ENCODE results near the gene HEBP1. TPM values are rescaled to one million over a fixed set of nuclear protein-coding genes. Genes with fewer than 3 reads are reported as not detected.

The HEBP1 gene
- total RNA-seq, 1 donor from 2014 or later, result 63.5 TPM

DNA sequence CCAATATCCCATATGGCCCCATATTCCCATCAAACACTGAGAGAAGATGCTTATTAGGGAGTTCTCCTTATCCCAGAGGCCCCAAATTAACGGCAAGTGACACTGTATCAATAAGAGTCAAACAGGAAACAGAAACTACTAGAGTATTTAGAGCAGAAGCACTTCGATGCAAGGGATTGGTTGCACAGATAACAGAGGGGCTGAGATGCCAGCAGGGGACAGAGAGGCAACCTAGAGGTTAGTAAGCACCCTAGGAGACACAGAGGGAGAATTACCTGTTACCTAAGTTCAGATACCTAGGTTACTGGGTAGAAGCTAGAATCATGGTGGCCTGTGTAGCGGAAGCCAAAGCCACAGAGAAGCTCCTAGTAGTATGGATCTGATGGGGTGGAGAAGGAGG lies 2.9 kb downstream of the HEBP1 start:
- intact Hi-C loops (cut with DNase I), result no loop called here
- no peak for ATAC-seq

DNA sequence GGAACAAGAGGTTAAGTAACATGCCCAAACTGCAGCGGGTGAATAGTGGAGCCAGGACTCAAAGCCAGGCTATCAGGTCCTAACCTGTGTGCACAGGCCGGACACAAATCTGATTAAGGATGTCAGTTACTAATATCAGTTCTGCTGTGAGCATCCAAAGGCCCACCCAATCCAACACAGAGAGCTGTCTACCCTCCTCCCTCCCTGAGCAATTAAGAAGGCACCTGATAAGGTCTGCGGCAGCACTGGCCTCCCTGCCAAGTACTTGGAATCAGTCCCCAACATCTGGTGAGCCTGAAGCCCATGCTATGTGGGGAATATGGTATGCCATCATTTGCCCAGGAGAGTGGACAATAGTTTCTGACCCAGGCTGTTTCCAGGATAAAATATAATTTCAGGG lies 3.9 kb downstream of the HEBP1 start:
- no peak for DNase-seq (ENCODE audit: missing footprints)
- intact Hi-C loops (cut with DNase I), result no loop called here
- ATAC-seq, result no peak

More for the DNA sequence above, 2.9 kb downstream of the HEBP1 start:
- no peak for DNase-seq (ENCODE audit: missing footprints)

DNA sequence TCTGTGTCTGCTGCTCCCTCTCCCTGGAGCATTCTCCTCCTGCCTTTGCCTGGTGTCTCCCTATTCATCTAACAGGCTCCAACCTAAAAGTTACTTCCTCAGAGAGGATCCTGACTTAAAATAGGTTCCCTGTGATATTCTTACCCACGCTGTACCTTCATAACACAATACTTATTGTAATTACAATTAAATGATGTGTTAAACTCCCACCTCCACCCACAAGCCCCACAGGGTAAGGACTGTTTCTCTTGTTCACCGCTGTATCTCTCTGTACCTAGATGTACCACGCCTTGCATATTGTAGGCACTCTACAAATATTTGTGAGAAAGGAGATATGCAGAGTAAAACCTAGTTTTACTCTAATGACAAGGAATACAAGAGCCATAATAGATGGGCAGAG lies 5.0 kb downstream of the HEBP1 start:
- intact Hi-C loops (cut with DNase I), result no loop called here
- no peak for DNase-seq (ENCODE audit: missing footprints)
- no peak for ATAC-seq

DNA sequence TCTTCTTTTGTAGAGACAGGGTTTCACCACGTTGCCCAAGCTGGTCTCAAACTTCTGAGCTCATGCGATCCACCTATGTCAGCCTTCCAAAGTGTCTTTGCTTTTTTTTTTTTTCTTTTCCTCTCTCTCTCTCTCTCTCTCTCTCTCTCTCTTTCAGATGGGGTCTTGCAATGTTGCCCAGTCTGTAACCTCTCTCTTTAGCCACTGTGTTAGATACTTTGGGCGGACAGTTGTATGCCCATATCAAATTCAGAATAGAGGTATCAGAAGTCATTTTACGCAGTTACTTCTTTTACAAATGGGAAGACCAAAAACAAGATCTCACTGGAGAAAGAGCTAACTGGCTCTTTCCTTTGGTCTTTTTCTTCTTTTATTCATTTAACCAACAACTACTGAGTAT lies 6.7 kb downstream of the HEBP1 start:
- DNase-seq (ENCODE audit: missing footprints), result no peak
- intact Hi-C loops (cut with DNase I), result no loop called here
- no peak for ATAC-seq

DNA sequence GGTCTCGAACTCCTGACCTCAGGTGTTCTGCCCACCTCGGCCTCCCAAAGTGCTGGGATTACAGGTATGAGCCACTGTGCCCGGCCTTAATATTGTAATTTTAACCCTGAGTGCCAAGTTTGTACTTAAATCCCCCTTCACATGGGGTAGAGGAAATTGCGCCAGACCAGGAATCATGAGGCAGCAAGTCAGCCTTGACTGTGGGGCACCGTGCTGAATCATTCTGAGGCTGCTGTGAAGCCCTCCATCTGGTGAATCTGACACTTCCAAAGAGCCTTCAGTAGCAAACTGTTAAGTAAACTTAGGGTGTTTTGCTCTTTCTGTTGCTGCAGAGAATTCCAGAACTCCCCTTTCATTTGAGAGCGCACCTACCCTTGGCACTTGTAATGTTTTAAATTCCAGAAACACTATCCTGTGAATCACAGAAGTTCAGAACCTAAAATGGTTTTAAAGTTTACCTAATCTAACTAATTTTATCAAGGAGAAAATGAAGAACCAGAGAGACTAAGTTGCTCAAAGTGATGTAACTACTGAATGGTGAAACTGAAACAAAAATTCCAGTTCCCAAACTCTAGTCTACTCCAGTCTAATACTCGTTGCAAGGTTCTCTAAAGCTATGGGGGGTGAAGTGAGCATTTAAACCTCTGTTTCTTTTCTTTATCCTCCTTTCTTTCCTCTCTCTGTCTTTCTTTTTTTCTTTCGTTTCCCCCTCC lies 7.5 kb downstream of the HEBP1 start:
- intact Hi-C loops (cut with DNase I), result no loop called here

DNA sequence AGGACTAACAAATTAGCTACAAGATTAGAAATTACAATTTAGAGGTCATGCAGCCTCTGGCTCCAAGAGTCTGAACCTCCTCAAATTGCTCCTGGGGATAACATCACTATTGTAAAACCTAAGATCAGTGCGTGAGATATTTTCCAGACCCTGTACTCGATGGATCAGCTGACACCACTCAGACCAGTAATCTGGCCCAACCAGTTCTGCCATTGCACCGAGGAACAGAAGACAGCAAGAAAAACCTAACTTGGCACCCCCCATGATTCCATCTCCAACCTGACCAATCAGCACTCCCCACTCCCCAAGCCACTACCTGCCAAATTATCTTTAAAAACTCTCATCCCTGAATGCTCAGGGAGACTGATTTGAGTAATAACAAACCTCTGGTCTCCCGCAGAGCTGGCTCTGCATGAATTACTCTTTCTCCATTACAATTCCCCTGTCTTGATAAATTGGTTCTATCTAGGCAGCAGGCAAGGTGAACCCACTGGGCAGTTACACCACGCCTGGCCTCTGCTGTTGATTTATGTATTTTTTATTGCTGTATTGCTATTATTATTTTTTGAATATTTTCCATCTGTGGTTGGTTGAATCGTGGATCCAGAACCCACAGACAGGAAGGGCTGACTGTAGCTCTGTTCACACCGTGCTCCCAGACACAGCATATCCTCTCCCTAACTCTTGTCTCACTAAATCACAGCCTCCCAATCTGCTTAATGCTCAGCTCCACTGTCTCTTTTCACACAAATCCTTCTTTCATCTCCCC lies 9.2 kb downstream of the HEBP1 start:
- DNase-seq (ENCODE audit: missing footprints), result no peak
- ATAC-seq, result no peak
- intact Hi-C loops (cut with DNase I), result no loop called here

More for the DNA sequence above, 7.5 kb downstream of the HEBP1 start:
- DNase-seq (ENCODE audit: missing footprints) (no peak), ATAC-seq (peak; percentile 72)

DNA sequence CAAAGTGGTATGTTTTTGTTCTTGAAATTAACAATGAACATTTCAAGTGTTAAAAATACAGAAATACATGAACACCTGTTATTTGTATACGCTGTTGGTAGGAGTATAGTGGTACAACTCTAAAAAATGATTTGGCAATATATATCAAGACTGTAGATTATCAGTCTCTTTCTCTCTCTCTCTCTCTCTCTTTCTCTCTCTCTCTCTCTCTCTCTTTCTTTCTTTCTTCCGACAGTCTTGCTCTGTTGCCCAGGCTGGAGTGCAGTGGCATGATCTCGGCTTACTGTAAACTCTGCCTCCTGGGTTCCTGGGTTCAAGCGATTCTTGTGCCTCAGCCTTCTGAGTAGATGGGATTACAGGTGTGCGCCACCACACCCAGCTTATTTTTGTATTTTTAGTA lies 12.6 kb downstream of the HEBP1 start:
- DNase-seq (ENCODE audit: missing footprints), result no peak
- ATAC-seq, result no peak
- intact Hi-C loops (cut with DNase I), result loop anchor here (5.0 to 10.0 kb wide), 2 partner anchors 153 to 200 kb away; partner anchors contain the start of gene APOLD1

DNA sequence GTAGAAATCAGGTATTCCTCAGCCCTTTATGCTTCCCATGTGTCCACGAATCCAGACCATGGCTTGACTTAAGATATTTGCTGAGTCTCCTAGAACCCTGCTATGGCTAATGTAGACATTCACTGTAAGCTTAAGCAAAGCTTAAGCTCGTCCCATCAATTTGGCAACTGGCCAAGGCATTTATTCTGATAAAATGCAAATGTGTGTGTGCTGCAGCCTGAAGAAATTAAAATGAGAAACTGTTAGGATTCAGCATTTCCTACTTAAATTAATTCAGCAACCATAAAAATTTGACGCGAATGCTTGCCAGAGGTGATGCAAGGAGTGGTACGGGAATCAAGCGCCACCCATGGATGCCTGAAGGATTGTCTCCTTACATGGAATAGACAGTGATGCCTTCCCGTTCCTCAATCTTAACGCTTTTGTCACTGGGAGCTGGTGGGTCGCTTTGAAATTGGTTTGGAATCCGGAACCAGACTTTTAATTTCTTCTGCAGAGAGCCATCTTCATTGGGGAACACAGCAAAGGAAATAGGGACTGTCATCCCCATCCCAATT lies 13.2 kb downstream of the HEBP1 start:
- intact Hi-C loops (cut with DNase I), result loop anchor here (5.0 to 10.0 kb wide), 2 partner anchors 152 to 200 kb away; partner anchors contain the start of gene APOLD1
- DNase-seq (ENCODE audit: missing footprints) (no peak), ATAC-seq (no peak)

DNA sequence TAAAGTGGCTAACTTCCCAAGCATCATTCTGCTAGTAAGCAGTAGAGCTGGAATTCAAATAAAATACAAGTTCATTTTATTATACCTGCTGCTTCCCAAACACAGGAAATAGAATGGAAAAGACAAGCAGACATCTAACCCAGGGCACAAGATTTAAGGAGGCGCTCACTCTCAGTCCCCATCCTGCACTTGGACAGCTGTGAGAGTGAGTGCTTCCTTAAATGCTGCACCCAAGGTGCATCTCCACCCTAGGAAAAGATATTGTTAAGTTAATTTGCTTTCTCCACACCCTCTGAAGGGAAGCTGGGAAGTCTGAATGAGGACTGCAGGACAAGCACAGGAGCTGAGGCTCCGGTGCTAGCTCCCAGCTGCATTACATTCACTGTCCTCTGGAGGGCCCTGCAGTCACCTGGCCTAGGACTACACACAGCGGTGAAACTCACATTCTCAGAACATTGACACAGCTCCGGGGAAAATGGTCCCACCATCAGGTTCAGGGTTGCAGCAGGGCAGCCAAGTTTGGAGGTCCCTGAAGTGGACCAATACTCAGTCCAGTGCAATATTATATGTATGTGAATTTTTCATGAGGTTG lies 14.2 kb downstream of the HEBP1 start:
- no peak for DNase-seq (ENCODE audit: missing footprints)
- intact Hi-C loops (cut with DNase I), result loop anchor here (5.0 to 10.0 kb wide), 2 partner anchors 151 to 199 kb away; partner anchors contain the start of gene APOLD1
- ATAC-seq, result no peak

DNA sequence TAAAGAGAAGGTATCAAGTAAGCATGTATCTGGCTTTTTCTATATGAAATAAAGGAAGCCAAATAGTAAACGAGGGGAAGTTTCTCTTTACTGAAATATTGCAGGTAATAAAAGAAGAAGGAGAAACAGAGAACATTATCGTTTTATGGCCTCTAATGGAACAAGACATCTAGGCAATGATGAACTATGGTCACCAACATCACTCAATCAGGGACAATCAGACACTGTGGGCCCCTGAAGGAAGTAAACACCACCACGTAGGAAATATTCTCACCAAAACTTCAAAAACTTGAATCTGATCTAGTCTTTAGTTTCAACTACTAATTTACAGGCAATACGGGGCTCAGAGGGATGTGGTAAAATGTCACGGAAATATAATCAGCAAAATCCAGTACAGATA lies 15.9 kb downstream of the HEBP1 start:
- intact Hi-C loops (cut with DNase I), result loop anchor here (10.0 kb wide), 1 partner anchor 149 kb away; no protein-coding TSS in a partner anchor
- no peak for DNase-seq (ENCODE audit: missing footprints)
- ATAC-seq, result no peak

DNA sequence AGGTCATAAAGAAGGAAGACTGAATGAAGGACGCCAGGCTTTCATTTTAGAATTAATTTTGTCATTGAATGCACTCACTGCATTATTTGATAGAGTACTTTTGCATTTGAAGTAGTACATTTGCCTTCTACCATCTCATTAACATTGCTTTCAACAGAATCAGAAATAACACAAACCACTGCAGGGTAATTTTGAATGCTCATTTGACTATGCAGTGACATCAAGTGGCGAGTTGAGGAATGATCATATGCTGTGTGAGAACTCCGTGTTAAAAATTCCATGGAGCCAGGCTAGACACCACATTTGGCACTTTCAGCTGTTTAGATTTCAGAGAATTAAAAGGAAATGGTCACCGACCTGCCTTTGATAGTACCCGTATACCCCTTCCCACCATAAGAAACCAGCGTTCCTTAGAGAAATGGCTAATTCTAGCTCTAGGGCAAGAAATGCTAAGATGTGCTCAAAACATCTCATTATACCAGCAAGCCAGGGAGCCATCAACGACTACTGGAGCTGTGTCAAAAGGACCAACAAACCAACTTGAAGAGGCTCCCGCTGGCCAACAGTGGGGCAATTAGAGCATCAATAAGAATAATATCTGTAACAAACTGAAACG lies 16.5 kb downstream of the HEBP1 start:
- no peak for DNase-seq (ENCODE audit: missing footprints)
- peak; percentile 73 for ATAC-seq
- intact Hi-C loops (cut with DNase I), result loop anchor here (2.0 to 10.0 kb wide), 2 partner anchors 67 to 149 kb away; no protein-coding TSS in a partner anchor

DNA sequence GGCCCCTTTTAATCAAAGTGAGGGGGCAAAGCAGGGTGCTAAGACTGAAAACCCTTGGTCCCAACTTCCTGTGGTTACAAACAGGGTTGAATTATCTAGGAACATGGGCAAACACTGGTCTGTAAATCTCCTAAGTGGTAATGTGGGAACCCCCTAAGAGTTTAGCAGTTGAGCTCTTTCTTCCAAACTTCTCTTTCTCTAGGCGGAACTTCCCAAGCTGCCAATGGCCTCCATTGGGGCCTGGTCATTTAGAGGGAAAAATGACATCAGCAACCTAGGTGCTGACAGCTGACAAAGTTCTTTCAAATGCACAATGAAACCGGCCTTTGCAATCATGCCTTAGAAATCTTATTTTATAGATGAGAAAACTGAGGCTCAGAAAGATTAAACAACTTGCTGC lies 17.7 kb downstream of the HEBP1 start:
- intact Hi-C loops (cut with DNase I), result loop anchor here (2.0 to 10.0 kb wide), 2 partner anchors 66 to 148 kb away; no protein-coding TSS in a partner anchor
- no peak for ATAC-seq
- no peak for DNase-seq (ENCODE audit: missing footprints)

DNA sequence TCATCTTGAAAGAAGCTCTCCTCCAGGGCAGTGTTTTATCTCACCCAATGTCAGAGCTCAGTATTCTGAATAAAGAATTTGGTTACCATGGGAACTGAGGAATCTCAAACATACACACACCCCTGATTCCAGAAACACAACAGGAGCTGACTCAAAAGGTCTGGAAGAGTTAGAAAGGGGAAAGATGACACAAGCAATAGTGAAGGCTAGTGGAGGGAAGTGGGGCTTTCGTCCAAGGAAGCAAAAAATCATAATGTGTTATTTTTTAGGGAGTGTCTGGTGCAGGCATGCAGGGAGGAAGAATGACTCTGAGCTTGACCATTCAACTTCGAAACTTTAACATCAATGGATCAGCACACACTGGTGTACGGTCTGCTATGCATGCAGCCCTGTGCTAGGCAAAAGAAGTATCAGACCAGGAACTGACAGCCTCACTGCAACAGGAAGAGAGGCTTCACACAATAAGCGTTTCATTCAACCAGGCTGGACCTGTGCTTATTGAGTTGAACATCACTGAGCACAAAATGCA lies 20.3 kb downstream of the HEBP1 start:
- intact Hi-C loops (cut with DNase I), result loop anchor here (10.0 kb wide), 1 partner anchor 145 kb away; no protein-coding TSS in a partner anchor
- peak; percentile 52 for ATAC-seq
- DNase-seq (ENCODE audit: missing footprints), result no peak

DNA sequence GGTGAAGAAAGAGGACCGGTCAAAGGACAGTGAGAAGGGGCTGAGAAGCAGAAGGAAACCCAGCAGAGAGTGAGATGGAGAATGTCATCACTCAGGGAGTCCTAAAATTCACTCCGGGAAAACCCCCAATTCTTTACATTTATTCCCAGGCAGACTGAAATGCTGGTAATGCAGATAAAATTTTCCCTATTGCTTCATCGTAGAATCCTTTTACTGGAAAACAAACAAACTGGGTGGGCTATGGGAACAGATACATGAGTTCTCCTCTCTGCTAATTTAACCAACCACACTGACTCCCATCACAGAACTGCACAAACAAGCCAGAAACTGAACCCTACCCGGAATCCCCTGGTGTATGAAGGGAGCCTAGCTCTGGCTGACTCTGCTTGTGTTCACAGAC lies 20.9 kb downstream of the HEBP1 start:
- intact Hi-C loops (cut with DNase I), result no loop called here

DNA sequence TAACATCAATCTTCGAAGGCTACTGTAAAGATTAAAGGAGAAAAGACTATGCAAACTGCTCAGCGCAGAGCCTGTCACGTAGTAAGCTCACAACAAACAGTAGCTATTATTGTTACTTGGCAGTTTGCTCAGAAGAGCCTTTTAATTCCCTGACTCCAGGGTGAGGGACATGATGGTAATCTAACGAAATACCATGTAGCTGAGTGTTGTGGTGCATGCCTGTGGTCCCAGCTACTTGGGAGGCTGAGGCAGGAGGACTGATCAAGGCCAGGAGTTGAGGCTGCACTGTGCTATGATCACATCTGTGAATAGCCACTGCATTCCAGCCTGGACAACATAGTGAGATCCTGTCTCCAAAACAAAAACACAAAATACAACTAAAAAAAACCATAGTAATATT lies 22.8 kb downstream of the HEBP1 start:
- intact Hi-C loops (cut with DNase I), result no loop called here
- ATAC-seq, result no peak
- no peak for DNase-seq (ENCODE audit: missing footprints)

More for the DNA sequence above, 20.9 kb downstream of the HEBP1 start:
- DNase-seq (ENCODE audit: missing footprints), result no peak
- ATAC-seq, result no peak

DNA sequence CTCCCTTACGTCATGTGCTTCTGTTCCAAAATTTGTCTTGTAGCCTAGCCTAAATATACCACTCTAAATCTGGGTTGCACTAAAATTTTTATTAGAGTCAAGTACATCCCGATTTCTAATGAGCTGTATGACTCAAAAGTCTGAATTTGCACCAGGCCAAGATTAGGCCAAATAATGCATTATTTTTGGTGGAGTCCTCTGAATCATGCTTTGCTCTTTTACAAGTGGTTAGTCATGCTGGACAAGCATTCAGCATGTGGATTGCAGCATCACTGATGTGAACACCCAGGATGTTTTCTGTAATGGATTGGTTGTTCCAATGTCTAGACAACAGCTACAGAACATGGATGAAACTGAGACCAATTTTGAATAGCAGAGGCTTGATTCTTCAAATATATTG lies 23.7 kb downstream of the HEBP1 start:
- ATAC-seq, result peak; percentile 56
- no peak for DNase-seq (ENCODE audit: missing footprints)
- intact Hi-C loops (cut with DNase I), result no loop called here

DNA sequence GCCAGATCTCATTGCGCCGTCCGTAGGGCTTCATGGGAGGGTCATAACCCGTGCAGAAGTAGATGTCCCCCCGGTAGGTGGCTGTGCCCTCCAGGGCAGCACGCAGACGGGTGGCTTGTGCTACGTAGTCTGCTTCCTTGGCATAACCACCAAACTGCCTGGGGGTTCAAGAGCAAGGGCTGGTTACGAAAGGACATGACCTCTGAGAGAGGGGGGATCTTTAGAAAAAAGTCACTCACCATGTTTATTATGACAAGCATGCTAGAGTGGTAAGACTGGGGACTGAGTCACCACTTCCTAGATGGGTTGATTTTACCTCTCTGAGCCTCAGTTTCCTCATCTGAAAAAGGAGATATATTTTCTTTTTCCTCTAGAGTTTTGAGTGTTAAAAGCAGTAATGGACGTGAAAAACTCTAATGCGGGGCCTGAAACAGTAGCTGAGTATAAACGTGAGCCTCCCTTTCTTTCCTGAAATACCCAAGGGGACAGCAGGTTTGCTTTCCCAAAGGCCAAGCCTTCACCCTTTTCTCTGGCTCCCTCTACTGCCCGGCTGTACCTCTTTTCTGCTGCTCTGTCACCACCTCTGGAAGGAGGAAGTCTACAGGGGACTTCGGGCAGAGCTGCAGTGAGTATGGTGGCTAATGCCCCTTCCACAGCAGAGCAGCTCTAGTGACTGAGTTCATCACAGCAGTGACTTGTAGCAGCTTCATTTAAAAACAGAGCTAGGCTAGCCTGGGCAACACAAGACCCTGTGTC lies 24.6 kb downstream of the HEBP1 start:
- no peak for ATAC-seq
- no peak for DNase-seq (ENCODE audit: missing footprints)
- intact Hi-C loops (cut with DNase I), result no loop called here

DNA sequence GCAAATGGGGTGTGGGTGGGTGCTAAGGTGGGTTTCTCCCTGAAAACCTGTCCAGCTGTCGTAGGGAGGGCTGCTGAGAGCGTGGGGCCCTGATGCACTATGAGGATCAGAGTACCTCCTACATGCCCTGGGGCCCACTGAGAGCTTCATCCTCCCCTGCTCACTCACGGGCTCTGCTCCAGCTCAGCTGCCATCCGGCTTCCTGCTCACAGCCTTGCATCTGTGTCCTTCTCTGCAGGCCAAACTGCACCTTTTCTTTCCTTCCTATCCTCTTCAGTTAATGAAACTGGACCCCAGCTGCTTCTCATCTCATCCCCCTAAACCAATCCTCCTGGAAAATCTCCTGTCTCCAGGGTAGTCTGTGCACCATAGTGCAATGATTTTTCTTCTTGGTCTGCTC lies 25.9 kb downstream of the HEBP1 start:
- intact Hi-C loops (cut with DNase I), result no loop called here
- ATAC-seq, result no peak
- DNase-seq (ENCODE audit: missing footprints), result no peak

All from Right ventricle myocardium inferior (tissue), 1 donor.